Measurements from ENCODE around the gene HUWE1. TPM values are rescaled to one million over a fixed set of nuclear protein-coding genes. Genes with fewer than 3 reads are reported as not detected.

Gene HUWE1
- total RNA-seq, 1 experiment from 2014 or later = 277 TPM

- no peaks in the 10 kb centered on the region for H3K9me3 Mint-ChIP-seq
- no peak overlapping the region for H3K27ac Mint-ChIP-seq
- ChIA-PET CTCF (interaction anchor here (0.5 to 0.6 kb wide), 2 partner anchors 416 to 559 kb away, joined by 3 to 5 read pairs; no protein-coding TSS in a partner anchor), POLR2A (no interaction called here)
- DNase-seq (ENCODE audit: low spot score) (no peak), ATAC-seq (no peak)
- no peaks in the 10 kb centered on the region for H3K27me3 Mint-ChIP-seq (ENCODE audit: low read depth)
- peaks cover 29% of the 10 kb centered on the region for H3K36me3 Mint-ChIP-seq
- H3K4me1 Mint-ChIP-seq = no peaks in the 10 kb centered on the region
- H3K4me3 Mint-ChIP-seq = no peak overlapping the region
- TF ChIP-seq ELF4 (CRISPR knock-in tag; IDR thresholded peaks at IDR 0.05; ENCODE audit: low read depth) (no peak), CREB1 (CRISPR knock-in tag; IDR thresholded peaks at IDR 0.05) (no peak), ZBTB43 (CRISPR knock-in tag; IDR thresholded peaks at IDR 0.05) (no peak), NFYB (CRISPR knock-in tag; conservative IDR thresholded peaks at IDR 0.05; ENCODE audit: low read depth) (no peak), ZNF416 (CRISPR knock-in tag; IDR thresholded peaks at IDR 0.05) (no peak), ZBTB21 (CRISPR knock-in tag; IDR thresholded peaks at IDR 0.05; ENCODE audit: borderline replicate concordance) (no peak), SMAD4 (CRISPR knock-in tag; IDR thresholded peaks at IDR 0.05) (no peak), FOXP1 (CRISPR knock-in tag; IDR thresholded peaks at IDR 0.05; ENCODE audit: borderline replicate concordance) (no peak), MAX (CRISPR knock-in tag; IDR thresholded peaks at IDR 0.05) (no peak), RELA (CRISPR knock-in tag; IDR thresholded peaks at IDR 0.05; ENCODE audit: borderline replicate concordance) (no peak), FOXK1 (CRISPR knock-in tag; IDR thresholded peaks at IDR 0.05) (no peak), CBFB (CRISPR knock-in tag; IDR thresholded peaks at IDR 0.05; ENCODE audit: low read depth) (no peak)
- TF ChIP-seq, protein P1, sequence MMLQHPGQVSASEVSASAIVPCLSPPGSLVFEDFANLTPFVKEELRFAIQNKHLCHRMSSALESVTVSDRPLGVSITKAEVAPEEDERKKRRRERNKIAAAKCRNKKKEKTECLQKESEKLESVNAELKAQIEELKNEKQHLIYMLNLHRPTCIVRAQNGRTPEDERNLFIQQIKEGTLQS (CRISPR knock-in tag; conservative IDR thresholded peaks at IDR 0.05) = no peak
- TF ChIP-seq, protein P2, sequence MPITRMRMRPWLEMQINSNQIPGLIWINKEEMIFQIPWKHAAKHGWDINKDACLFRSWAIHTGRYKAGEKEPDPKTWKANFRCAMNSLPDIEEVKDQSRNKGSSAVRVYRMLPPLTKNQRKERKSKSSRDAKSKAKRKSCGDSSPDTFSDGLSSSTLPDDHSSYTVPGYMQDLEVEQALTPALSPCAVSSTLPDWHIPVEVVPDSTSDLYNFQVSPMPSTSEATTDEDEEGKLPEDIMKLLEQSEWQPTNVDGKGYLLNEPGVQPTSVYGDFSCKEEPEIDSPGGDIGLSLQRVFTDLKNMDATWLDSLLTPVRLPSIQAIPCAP (CRISPR knock-in tag; IDR thresholded peaks at IDR 0.05) = no peak
- TF ChIP-seq, protein P3, sequence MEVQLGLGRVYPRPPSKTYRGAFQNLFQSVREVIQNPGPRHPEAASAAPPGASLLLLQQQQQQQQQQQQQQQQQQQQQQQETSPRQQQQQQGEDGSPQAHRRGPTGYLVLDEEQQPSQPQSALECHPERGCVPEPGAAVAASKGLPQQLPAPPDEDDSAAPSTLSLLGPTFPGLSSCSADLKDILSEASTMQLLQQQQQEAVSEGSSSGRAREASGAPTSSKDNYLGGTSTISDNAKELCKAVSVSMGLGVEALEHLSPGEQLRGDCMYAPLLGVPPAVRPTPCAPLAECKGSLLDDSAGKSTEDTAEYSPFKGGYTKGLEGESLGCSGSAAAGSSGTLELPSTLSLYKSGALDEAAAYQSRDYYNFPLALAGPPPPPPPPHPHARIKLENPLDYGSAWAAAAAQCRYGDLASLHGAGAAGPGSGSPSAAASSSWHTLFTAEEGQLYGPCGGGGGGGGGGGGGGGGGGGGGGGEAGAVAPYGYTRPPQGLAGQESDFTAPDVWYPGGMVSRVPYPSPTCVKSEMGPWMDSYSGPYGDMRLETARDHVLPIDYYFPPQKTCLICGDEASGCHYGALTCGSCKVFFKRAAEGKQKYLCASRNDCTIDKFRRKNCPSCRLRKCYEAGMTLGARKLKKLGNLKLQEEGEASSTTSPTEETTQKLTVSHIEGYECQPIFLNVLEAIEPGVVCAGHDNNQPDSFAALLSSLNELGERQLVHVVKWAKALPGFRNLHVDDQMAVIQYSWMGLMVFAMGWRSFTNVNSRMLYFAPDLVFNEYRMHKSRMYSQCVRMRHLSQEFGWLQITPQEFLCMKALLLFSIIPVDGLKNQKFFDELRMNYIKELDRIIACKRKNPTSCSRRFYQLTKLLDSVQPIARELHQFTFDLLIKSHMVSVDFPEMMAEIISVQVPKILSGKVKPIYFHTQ (CRISPR knock-in tag; IDR thresholded peaks at IDR 0.05) = no peak
- TF ChIP-seq, protein P4, sequence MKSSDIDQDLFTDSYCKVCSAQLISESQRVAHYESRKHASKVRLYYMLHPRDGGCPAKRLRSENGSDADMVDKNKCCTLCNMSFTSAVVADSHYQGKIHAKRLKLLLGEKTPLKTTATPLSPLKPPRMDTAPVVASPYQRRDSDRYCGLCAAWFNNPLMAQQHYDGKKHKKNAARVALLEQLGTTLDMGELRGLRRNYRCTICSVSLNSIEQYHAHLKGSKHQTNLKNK (CRISPR knock-in tag; IDR thresholded peaks at IDR 0.05) = no peak
Observed at GRCh38 chrX:53660004-53660403, 26.5 kb downstream of the HUWE1 start.

- Mint-ChIP-seq H3K27me3 (ENCODE audit: low read depth) (no peaks in the 10 kb centered on the region), H3K4me1 (no peaks in the 10 kb centered on the region), H3K4me3 (no peak overlapping the region), H3K36me3 (peaks cover 30% of the 10 kb centered on the region), H3K9me3 (no peaks in the 10 kb centered on the region), H3K27ac (peak overlapping the region; percentile 5; the same call in 1 of the 2 replicates)
- no peak for ATAC-seq
- POLR2A ChIA-PET = no interaction called here
- CTCF ChIA-PET = no interaction called here
- TF ChIP-seq CBFB (CRISPR knock-in tag; IDR thresholded peaks at IDR 0.05; ENCODE audit: low read depth) = no peak
- TF ChIP-seq, protein P5, sequence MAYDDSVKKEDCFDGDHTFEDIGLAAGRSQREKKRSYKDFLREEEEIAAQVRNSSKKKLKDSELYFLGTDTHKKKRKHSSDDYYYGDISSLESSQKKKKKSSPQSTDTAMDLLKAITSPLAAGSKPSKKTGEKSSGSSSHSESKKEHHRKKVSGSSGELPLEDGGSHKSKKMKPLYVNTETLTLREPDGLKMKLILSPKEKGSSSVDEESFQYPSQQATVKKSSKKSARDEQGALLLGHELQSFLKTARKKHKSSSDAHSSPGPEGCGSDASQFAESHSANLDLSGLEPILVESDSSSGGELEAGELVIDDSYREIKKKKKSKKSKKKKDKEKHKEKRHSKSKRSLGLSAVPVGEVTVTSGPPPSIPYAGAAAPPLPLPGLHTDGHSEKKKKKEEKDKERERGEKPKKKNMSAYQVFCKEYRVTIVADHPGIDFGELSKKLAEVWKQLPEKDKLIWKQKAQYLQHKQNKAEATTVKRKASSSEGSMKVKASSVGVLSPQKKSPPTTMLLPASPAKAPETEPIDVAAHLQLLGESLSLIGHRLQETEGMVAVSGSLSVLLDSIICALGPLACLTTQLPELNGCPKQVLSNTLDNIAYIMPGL (CRISPR knock-in tag; IDR thresholded peaks at IDR 0.05) = no peak
- TF ChIP-seq, protein P6, sequence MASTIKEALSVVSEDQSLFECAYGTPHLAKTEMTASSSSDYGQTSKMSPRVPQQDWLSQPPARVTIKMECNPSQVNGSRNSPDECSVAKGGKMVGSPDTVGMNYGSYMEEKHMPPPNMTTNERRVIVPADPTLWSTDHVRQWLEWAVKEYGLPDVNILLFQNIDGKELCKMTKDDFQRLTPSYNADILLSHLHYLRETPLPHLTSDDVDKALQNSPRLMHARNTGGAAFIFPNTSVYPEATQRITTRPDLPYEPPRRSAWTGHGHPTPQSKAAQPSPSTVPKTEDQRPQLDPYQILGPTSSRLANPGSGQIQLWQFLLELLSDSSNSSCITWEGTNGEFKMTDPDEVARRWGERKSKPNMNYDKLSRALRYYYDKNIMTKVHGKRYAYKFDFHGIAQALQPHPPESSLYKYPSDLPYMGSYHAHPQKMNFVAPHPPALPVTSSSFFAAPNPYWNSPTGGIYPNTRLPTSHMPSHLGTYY (CRISPR knock-in tag; IDR thresholded peaks at IDR 0.05) = no peak
- TF ChIP-seq ZNF423 (CRISPR knock-in tag; IDR thresholded peaks at IDR 0.05) = no peak
- no peak for TF ChIP-seq ZNF671 (CRISPR knock-in tag; IDR thresholded peaks at IDR 0.05)
- TF ChIP-seq OVOL2 (CRISPR knock-in tag; IDR thresholded peaks at IDR 0.05; ENCODE audit: borderline replicate concordance) = no peak
- TF ChIP-seq, protein P1 (CRISPR knock-in tag; conservative IDR thresholded peaks at IDR 0.05) = no peak
- TF ChIP-seq NFE2L1 (CRISPR knock-in tag; IDR thresholded peaks at IDR 0.05) = no peak
- TF ChIP-seq, protein P7, sequence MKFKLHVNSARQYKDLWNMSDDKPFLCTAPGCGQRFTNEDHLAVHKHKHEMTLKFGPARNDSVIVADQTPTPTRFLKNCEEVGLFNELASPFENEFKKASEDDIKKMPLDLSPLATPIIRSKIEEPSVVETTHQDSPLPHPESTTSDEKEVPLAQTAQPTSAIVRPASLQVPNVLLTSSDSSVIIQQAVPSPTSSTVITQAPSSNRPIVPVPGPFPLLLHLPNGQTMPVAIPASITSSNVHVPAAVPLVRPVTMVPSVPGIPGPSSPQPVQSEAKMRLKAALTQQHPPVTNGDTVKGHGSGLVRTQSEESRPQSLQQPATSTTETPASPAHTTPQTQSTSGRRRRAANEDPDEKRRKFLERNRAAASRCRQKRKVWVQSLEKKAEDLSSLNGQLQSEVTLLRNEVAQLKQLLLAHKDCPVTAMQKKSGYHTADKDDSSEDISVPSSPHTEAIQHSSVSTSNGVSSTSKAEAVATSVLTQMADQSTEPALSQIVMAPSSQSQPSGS (CRISPR knock-in tag; IDR thresholded peaks at IDR 0.05; ENCODE audit: borderline replicate concordance, low read depth) = no peak
- no peak for TF ChIP-seq ZNF263 (CRISPR knock-in tag; IDR thresholded peaks at IDR 0.05; ENCODE audit: low read depth)
- no peak for DNase-seq (ENCODE audit: low spot score)
Observed at GRCh38 chrX:53659039-53659438, 27.5 kb downstream of the HUWE1 start.
